ENCODE measurements around the gene SPINK6.

Gene SPINK6

GRCh38 chr5:148193202-148193601 is 9.6 kb upstream of the SPINK6 start:
- Mint-ChIP-seq H3K27me3 (ENCODE audit: low read depth) (no peaks in the 10 kb centered on the region), H3K27ac (no peak overlapping the region), H3K4me3 (no peak overlapping the region), H3K4me1 (no peaks in the 10 kb centered on the region), H3K36me3 (ENCODE audit: low read depth) (no peaks in the 10 kb centered on the region), H3K9me3 (no peaks in the 10 kb centered on the region)
- TF ChIP-seq CTCF (IDR thresholded peaks at IDR 0.05; ENCODE audit: unreplicated experiment in 3 of 3): no peak

- no peaks in the 10 kb centered on the region for H3K9me3 Mint-ChIP-seq
These were observed 1.7 kb upstream of the SPINK6 start for GRCh38 chr5:148201151-148201550.

GRCh38 chr5:148205044-148205806 is 2.4 kb downstream of the SPINK6 start:
- Mint-ChIP-seq H3K9me3 (no peaks in the 10 kb centered on the region), H3K27me3 (ENCODE audit: low read depth) (peaks cover 3% of the 10 kb centered on the region), H3K27ac (no peak overlapping the region), H3K36me3 (ENCODE audit: low read depth) (no peaks in the 10 kb centered on the region), H3K4me1 (no peaks in the 10 kb centered on the region), H3K4me3 (no peak overlapping the region)
- TF ChIP-seq CTCF (IDR thresholded peaks at IDR 0.05; ENCODE audit: unreplicated experiment in 3 of 3): no peak

More at GRCh38 chr5:148201151-148201550, 1.7 kb upstream of the SPINK6 start:
- no peaks in the 10 kb centered on the region for H3K4me1 Mint-ChIP-seq
- no peaks in the 10 kb centered on the region for H3K27me3 Mint-ChIP-seq (ENCODE audit: low read depth)
- H3K27ac Mint-ChIP-seq: no peak overlapping the region
- H3K36me3 Mint-ChIP-seq (ENCODE audit: low read depth): no peaks in the 10 kb centered on the region
- H3K4me3 Mint-ChIP-seq: no peak overlapping the region
- TF ChIP-seq CTCF (IDR thresholded peaks at IDR 0.05; ENCODE audit: unreplicated experiment in 3 of 3): no peak

GRCh38 chr5:148205865-148206264 is 3.0 kb downstream of the SPINK6 start:
- Mint-ChIP-seq H3K27me3 (ENCODE audit: low read depth) (peaks cover 3% of the 10 kb centered on the region), H3K4me3 (no peak overlapping the region), H3K27ac (no peak overlapping the region), H3K4me1 (no peaks in the 10 kb centered on the region), H3K9me3 (no peaks in the 10 kb centered on the region), H3K36me3 (ENCODE audit: low read depth) (no peaks in the 10 kb centered on the region)
- no peak for TF ChIP-seq CTCF (IDR thresholded peaks at IDR 0.05; ENCODE audit: unreplicated experiment in 3 of 3)

- no peak for TF ChIP-seq CTCF (IDR thresholded peaks at IDR 0.05; ENCODE audit: unreplicated experiment in 3 of 3)
- H3K9me3 Mint-ChIP-seq: no peaks in the 10 kb centered on the region
- no peaks in the 10 kb centered on the region for H3K4me1 Mint-ChIP-seq
- H3K4me3 Mint-ChIP-seq: no peak overlapping the region
- H3K27me3 Mint-ChIP-seq (ENCODE audit: low read depth): peaks cover 3% of the 10 kb centered on the region
- H3K27ac Mint-ChIP-seq: no peak overlapping the region
- no peaks in the 10 kb centered on the region for H3K36me3 Mint-ChIP-seq (ENCODE audit: low read depth)
These were observed 3.8 kb downstream of the SPINK6 start for GRCh38 chr5:148206620-148207019.

- no peak overlapping the region for H3K4me3 Mint-ChIP-seq
- TF ChIP-seq CTCF (IDR thresholded peaks at IDR 0.05; ENCODE audit: unreplicated experiment in 3 of 3): no peak
These were observed 5.4 kb downstream of the SPINK6 start for GRCh38 chr5:148208226-148208625.

More at GRCh38 chr5:148208226-148208625, 5.4 kb downstream of the SPINK6 start:
- Mint-ChIP-seq H3K27ac (no peak overlapping the region), H3K4me1 (no peaks in the 10 kb centered on the region), H3K27me3 (ENCODE audit: low read depth) (peaks cover 3% of the 10 kb centered on the region), H3K36me3 (ENCODE audit: low read depth) (no peaks in the 10 kb centered on the region), H3K9me3 (no peaks in the 10 kb centered on the region)
